ENCODE measurements around the gene TTC28. TPM values are rescaled to one million over a fixed set of nuclear protein-coding genes. Genes with fewer than 3 reads are reported as not detected.

TTC28 gene
- total RNA-seq, 3 donors from 2014 or later = 9.6 to 32.3 (median 13.2) TPM

GRCh38 chr22:28407645-28408044 is 272.0 kb downstream of the TTC28 start:
- no peak for DNase-seq
- H3K36me3 ChIP-seq (ENCODE audit: low read depth) = no peaks in the 10 kb centered on the region
- TF ChIP-seq CTCF (IDR thresholded peaks at IDR 0.05) = no peak
- no peaks in the 10 kb centered on the region for H3K4me1 ChIP-seq (ENCODE audit: low read depth)
- intact Hi-C loops (cut with DNase I, micrococcal nuclease) = no loop called here
- H3K4me3 ChIP-seq = no peak overlapping the region
- no peaks in the 10 kb centered on the region for H3K9me3 ChIP-seq
- no peak for ATAC-seq

- no peak overlapping the region for H3K4me3 ChIP-seq
- H3K9me3 ChIP-seq = no peaks in the 10 kb centered on the region
- H3K4me1 ChIP-seq (ENCODE audit: low read depth) = no peaks in the 10 kb centered on the region
- ATAC-seq (no peak), DNase-seq (no peak)
- H3K36me3 ChIP-seq (ENCODE audit: low read depth) = no peaks in the 10 kb centered on the region
- intact Hi-C loops (cut with DNase I, micrococcal nuclease) = no loop called here
- no peak for TF ChIP-seq CTCF (IDR thresholded peaks at IDR 0.05)
These were observed 273.4 kb downstream of the TTC28 start for GRCh38 chr22:28406246-28406645.

- H3K4me1 ChIP-seq (ENCODE audit: low read depth) = no peaks in the 10 kb centered on the region
- no peak for TF ChIP-seq CTCF (IDR thresholded peaks at IDR 0.05)
- no peak for ATAC-seq
- intact Hi-C loops (cut with DNase I, micrococcal nuclease) = no loop called here
- H3K9me3 ChIP-seq = no peaks in the 10 kb centered on the region
- DNase-seq = no peak
- H3K4me3 ChIP-seq = no peak overlapping the region
- H3K36me3 ChIP-seq (ENCODE audit: low read depth) = no peaks in the 10 kb centered on the region
These were observed 274.1 kb downstream of the TTC28 start for GRCh38 chr22:28405588-28405987.

GRCh38 chr22:28402539-28402938 is 277.1 kb downstream of the TTC28 start:
- DNase-seq = no peak
- ATAC-seq = no peak
- no peaks in the 10 kb centered on the region for H3K9me3 ChIP-seq
- no peaks in the 10 kb centered on the region for H3K36me3 ChIP-seq (ENCODE audit: low read depth)
- TF ChIP-seq CTCF (IDR thresholded peaks at IDR 0.05) = no peak
- no peak overlapping the region for H3K4me3 ChIP-seq
- H3K4me1 ChIP-seq (ENCODE audit: low read depth) = no peaks in the 10 kb centered on the region
- intact Hi-C loops (cut with DNase I, micrococcal nuclease) = no loop called here

GRCh38 chr22:28402060-28402459 is 277.6 kb downstream of the TTC28 start:
- ATAC-seq (no peak), DNase-seq (no peak)
- Histone ChIP-seq H3K9me3 (no peaks in the 10 kb centered on the region), H3K4me3 (no peak overlapping the region), H3K36me3 (ENCODE audit: low read depth) (no peaks in the 10 kb centered on the region), H3K4me1 (ENCODE audit: low read depth) (no peaks in the 10 kb centered on the region)
- intact Hi-C loops (cut with DNase I, micrococcal nuclease) = no loop called here
- TF ChIP-seq CTCF (IDR thresholded peaks at IDR 0.05) = no peak

- no peak for ATAC-seq
- H3K4me3 ChIP-seq = no peak overlapping the region
- no peaks in the 10 kb centered on the region for H3K36me3 ChIP-seq (ENCODE audit: low read depth)
- intact Hi-C loops (cut with DNase I, micrococcal nuclease) = no loop called here
- no peaks in the 10 kb centered on the region for H3K4me1 ChIP-seq (ENCODE audit: low read depth)
- no peak for DNase-seq
- H3K9me3 ChIP-seq = no peaks in the 10 kb centered on the region
- TF ChIP-seq CTCF (IDR thresholded peaks at IDR 0.05) = no peak
These were observed 280.7 kb downstream of the TTC28 start for GRCh38 chr22:28398981-28399380.

All from mucosa of descending colon (tissue), 3 donors.